Duodenal mucosa (tissue), 2 donors: ENCODE results near the gene GOLM1.

Source experiments
- H3K27ac ChIP-seq: one replicate; pipeline ENCODE4 v1.7.0; 2013; ENCODE audit warnings: low read depth, low read length
- H3K27me3 ChIP-seq, 2 donors: one replicate each; pipeline ENCODE4 v1.7.0; 2013; ENCODE audit warnings: low read length in 2 of 2, control low read depth in 1 of 2; ENCODE audit not compliant: insufficient read depth in 2 of 2, control insufficient read depth in 1 of 2
- H3K36me3 ChIP-seq, 2 donors: one replicate each; pipeline ENCODE4 v1.7.0; 2013; ENCODE audit warnings: low read length in 2 of 2, control low read depth in 1 of 2; ENCODE audit not compliant: insufficient read depth in 2 of 2, control insufficient read depth in 1 of 2
- H3K4me1 ChIP-seq, 2 donors: one replicate each; pipeline ENCODE4 v1.7.0; 2013; ENCODE audit warnings: low read length in 2 of 2, control low read depth in 1 of 2; ENCODE audit not compliant: insufficient read depth in 2 of 2, control insufficient read depth in 1 of 2
- H3K4me3 ChIP-seq, 2 donors: one replicate each; pipeline ENCODE4 v1.7.0; 2013; ENCODE audit warnings: low read length in 2 of 2, low read depth in 1 of 2
- H3K9ac ChIP-seq, 2 donors: one replicate each; pipeline ENCODE4 v1.7.0; 2013; ENCODE audit warnings: low read length in 2 of 2, low read depth in 1 of 2
- H3K9me3 ChIP-seq, 2 donors: one replicate each; pipeline ENCODE4 v1.7.0; 2013; ENCODE audit warnings: low read length in 2 of 2, control low read depth in 1 of 2; ENCODE audit not compliant: control insufficient read depth in 1 of 2

Gene GOLM1

GRCh38 chr9:85994191-85994590 is 105.2 kb downstream of the GOLM1 start:
- Histone ChIP-seq H3K9me3 (no peaks in the 10 kb centered on the region), H3K36me3 (peaks cover 0 to 29% of the 10 kb centered on the region in 2 donors), H3K27me3 (no peaks in the 10 kb centered on the region), H3K27ac (no peak overlapping the region), H3K4me1 (no peaks in the 10 kb centered on the region), H3K9ac (no peak overlapping the region), H3K4me3 (no peak overlapping the region)

- Histone ChIP-seq H3K9ac (no peak overlapping the region), H3K9me3 (no peaks in the 10 kb centered on the region), H3K4me3 (no peak overlapping the region), H3K27me3 (no peaks in the 10 kb centered on the region), H3K4me1 (no peaks in the 10 kb centered on the region), H3K27ac (no peak overlapping the region), H3K36me3 (peaks cover 0 to 36% of the 10 kb centered on the region in 2 donors)
These were observed 112.1 kb downstream of the GOLM1 start for GRCh38 chr9:85987236-85987635.

DNA sequence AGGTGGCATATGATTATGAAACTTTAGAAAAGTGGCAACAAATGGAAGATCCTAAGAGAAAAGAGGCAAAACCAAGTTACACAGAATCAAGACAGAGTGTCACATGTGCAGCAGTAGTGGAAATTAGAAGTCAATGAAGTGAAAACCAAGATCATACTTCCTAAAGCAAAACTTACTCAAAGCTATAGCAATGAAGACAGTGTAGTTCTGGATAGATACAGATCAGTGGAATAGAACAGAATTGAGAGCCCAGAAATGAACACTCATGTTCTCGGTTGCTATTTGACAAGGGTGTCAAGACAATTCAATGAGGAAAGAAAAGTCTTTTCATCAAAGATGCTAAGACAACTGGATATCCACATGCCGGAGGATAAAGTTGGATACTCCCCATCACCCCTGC is 114.9 kb downstream of the GOLM1 start:
- Histone ChIP-seq H3K36me3 (peaks cover 4 to 53% of the 10 kb centered on the region in 2 donors), H3K27me3 (no peaks in the 10 kb centered on the region), H3K9ac (no peak overlapping the region), H3K4me3 (no peak overlapping the region), H3K9me3 (no peaks in the 10 kb centered on the region), H3K27ac (no peak overlapping the region), H3K4me1 (no peaks in the 10 kb centered on the region)

GRCh38 chr9:85981369-85981768 is 118.0 kb downstream of the GOLM1 start:
- Histone ChIP-seq H3K27me3 (no peaks in the 10 kb centered on the region), H3K27ac (no peak overlapping the region), H3K9me3 (no peaks in the 10 kb centered on the region), H3K4me3 (no peak overlapping the region), H3K9ac (no peak overlapping the region), H3K4me1 (no peaks in the 10 kb centered on the region), H3K36me3 (peaks cover 15 to 64% of the 10 kb centered on the region in 2 donors)

DNA sequence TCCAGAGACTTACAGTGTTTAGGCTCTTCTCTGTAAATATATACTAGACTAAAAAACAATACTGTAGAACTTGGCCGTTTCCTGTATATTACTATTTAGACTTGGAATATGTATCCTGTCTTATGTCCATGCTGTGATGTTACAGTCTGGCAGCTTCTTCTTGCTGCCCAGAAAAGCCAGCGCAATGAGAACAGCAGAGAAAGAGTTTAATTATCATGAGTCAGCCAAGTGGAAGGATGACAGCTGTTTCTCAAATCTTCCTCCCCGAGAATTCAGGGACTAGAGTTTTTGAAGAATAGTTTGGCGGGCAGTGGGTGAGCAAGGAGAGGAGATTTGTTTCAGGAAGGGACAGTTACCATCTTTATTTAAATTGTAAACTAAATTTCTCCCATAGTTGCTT is 120.9 kb downstream of the GOLM1 start:
- H3K9me3 ChIP-seq: no peaks in the 10 kb centered on the region
- no peak overlapping the region for H3K4me3 ChIP-seq
- H3K27me3 ChIP-seq: no peaks in the 10 kb centered on the region
- peaks cover 18 to 60% of the 10 kb centered on the region in 2 donors for H3K36me3 ChIP-seq
- no peak overlapping the region for H3K27ac ChIP-seq
- H3K4me1 ChIP-seq: no peaks in the 10 kb centered on the region
- no peak overlapping the region for H3K9ac ChIP-seq
